SK-N-MC (cell line): ENCODE measurements around the gene GGTLC1.
"Not testable (repeated sequence)": the region's sequence is repeated elsewhere in the genome, so short reads cannot be mapped to it uniquely, and the experiment has no call there.

Experiments used
- EZH2 ChIP-seq: fragments of 200-600 bp; sonication (generic); IDR thresholded peaks from one replicate; pipeline ENCODE4 v1.6.1; 2017; ENCODE audit warnings: antibody characterized with exemption
- FOXP2 ChIP-seq: optimal IDR thresholded peaks from 2 replicates; pipeline ENCODE3; 2011; ENCODE audit warnings: mild to moderate bottlenecking, moderate library complexity; ENCODE audit not compliant: insufficient read depth; ENCODE audit errors: extremely low read length, control extremely low read depth
- POLR2AphosphoS5 ChIP-seq: IDR thresholded peaks from 2 replicates; pipeline ENCODE4 v1.6.1; 2012; ENCODE audit warnings: mild to moderate bottlenecking, low read depth, low read length, borderline replicate concordance

- not testable (repeated sequence) for TF ChIP-seq EZH2, POLR2AphosphoS5, FOXP2
These were observed 1.9 kb downstream of the GGTLC1 start for GRCh38 chr20:23986716-23987115.
